OCI-LY1 (cell line): ENCODE measurements around the gene MYG1.

Source experiments
- H2AFZ ChIP-seq: fragments of 200-600 bp; sonication (generic), shearing (Covaris generic); 2 replicates; pipeline ENCODE4 v1.6.0; 2014; ENCODE audit warnings: antibody characterized with exemption, mild to moderate bottlenecking, low read length
- H3F3A ChIP-seq: fragments of 200-600 bp; sonication (generic), shearing (Covaris generic); 2 replicates; pipeline ENCODE4 v1.6.0; 2014; ENCODE audit warnings: mild to moderate bottlenecking, antibody characterized with exemption, low read length, moderate library complexity; ENCODE audit not compliant: insufficient read depth
- H3K27ac ChIP-seq: fragments of 200-600 bp; sonication (generic); 2 replicates; pipeline ENCODE4 v1.5.1; 2014; ENCODE audit warnings: low read length, mixed run types, mild to moderate bottlenecking, low read depth; ENCODE audit not compliant: poor library complexity, severe bottlenecking
- H3K27me3 ChIP-seq: fragments of 200-600 bp; sonication (generic); 2 replicates; pipeline ENCODE4 v1.6.0; 2014; ENCODE audit warnings: antibody characterized with exemption, mild to moderate bottlenecking, low read length, moderate library complexity; ENCODE audit not compliant: insufficient read depth
- H3K36me3 ChIP-seq: fragments of 200-600 bp; sonication (generic); 2 replicates; pipeline ENCODE4 v1.6.1; 2014; ENCODE audit warnings: mild to moderate bottlenecking, antibody characterized with exemption, low read length, moderate library complexity, mixed read lengths; ENCODE audit not compliant: insufficient read depth
- H3K4me1 ChIP-seq: fragments of 200-600 bp; sonication (generic); 2 replicates; pipeline ENCODE4 v1.5.1; 2014; ENCODE audit warnings: mild to moderate bottlenecking, low read length, moderate library complexity; ENCODE audit not compliant: insufficient read depth, severe bottlenecking
- H3K4me2 ChIP-seq: fragments of 200-600 bp; sonication (generic), shearing (Covaris generic); 2 replicates; pipeline ENCODE4 v1.6.1; 2014; ENCODE audit warnings: low read length
- H3K4me3 ChIP-seq: fragments of 200-600 bp; sonication (generic); 2 replicates; pipeline ENCODE4 v1.5.1; 2014; ENCODE audit warnings: low read length, low read depth, mild to moderate bottlenecking, mixed read lengths; ENCODE audit not compliant: poor library complexity, severe bottlenecking
- H3K79me2 ChIP-seq: fragments of 200-600 bp; shearing (Covaris generic); 2 replicates; pipeline ENCODE4 v1.6.1; 2016; ENCODE audit warnings: mixed run types, low read length, mixed read lengths; ENCODE audit not compliant: insufficient read depth
- H3K9ac ChIP-seq: fragments of 200-600 bp; sonication (generic), shearing (Covaris generic); 2 replicates; pipeline ENCODE4 v1.6.1; 2014; ENCODE audit warnings: mild to moderate bottlenecking, low read length, mixed read lengths
- H3K9me2 ChIP-seq: fragments of 200-600 bp; sonication (generic), shearing (Covaris generic); 2 replicates; pipeline ENCODE4 v1.6.1; 2014; ENCODE audit warnings: low read depth, mild to moderate bottlenecking, low read length, mixed read lengths
- H3K9me3 ChIP-seq: fragments of 200-600 bp; shearing (Covaris generic); 2 replicates; pipeline ENCODE4 v1.6.1; 2014; ENCODE audit warnings: low read length, mixed read lengths
- H4K20me1 ChIP-seq: fragments of 200-600 bp; sonication (generic), shearing (Covaris generic); 2 replicates; pipeline ENCODE4 v1.6.0; 2016; ENCODE audit warnings: mild to moderate bottlenecking, low read length; ENCODE audit not compliant: insufficient read depth
- EZH2 ChIP-seq: fragments of 200-600 bp; sonication (generic), shearing (Covaris generic); IDR thresholded peaks from 2 replicates; pipeline ENCODE4 v1.8.0; 2017; ENCODE audit warnings: borderline replicate concordance, mixed run types, mild to moderate bottlenecking, antibody characterized with exemption, low read length, moderate library complexity, mixed read lengths
- TF ChIP-seq, protein P1 (sequence below): fragments of 200-600 bp; sonication (generic), shearing (Covaris generic); IDR thresholded peaks from 2 replicates; pipeline ENCODE4 v1.5.1; 2017; ENCODE audit warnings: mild to moderate bottlenecking, antibody characterized with exemption, low read length, moderate library complexity, mixed read lengths

MYG1 gene

DNA sequence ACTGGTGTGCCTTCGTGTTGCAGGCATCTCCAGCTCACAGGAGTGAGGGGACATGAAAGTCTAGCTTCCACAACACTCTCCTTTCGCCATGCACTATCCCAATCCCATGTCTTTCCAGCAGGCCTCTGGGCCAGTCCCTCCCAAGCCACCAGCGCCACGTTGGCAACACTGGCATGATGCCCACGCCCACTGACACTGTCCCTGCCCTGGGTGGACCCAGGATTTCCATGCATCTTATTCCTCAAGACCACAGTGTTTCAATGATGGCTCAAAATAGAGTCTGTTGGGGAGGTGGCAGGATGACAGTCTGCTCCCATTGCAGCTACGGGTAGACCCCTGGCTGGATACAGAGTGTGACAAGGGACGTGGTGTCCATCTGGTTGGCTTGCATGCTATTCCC lies 34.4 kb downstream of the MYG1 start:
- no peak overlapping the region for H3K27ac ChIP-seq
- no peak overlapping the region for H3K4me2 ChIP-seq
- no peak overlapping the region for H3K4me3 ChIP-seq
- no peaks in the 10 kb centered on the region for H3K36me3 ChIP-seq
- TF ChIP-seq EZH2, result no peak
- TF ChIP-seq, protein P1, sequence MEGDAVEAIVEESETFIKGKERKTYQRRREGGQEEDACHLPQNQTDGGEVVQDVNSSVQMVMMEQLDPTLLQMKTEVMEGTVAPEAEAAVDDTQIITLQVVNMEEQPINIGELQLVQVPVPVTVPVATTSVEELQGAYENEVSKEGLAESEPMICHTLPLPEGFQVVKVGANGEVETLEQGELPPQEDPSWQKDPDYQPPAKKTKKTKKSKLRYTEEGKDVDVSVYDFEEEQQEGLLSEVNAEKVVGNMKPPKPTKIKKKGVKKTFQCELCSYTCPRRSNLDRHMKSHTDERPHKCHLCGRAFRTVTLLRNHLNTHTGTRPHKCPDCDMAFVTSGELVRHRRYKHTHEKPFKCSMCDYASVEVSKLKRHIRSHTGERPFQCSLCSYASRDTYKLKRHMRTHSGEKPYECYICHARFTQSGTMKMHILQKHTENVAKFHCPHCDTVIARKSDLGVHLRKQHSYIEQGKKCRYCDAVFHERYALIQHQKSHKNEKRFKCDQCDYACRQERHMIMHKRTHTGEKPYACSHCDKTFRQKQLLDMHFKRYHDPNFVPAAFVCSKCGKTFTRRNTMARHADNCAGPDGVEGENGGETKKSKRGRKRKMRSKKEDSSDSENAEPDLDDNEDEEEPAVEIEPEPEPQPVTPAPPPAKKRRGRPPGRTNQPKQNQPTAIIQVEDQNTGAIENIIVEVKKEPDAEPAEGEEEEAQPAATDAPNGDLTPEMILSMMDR, result no peak
- peaks cover 21% of the 10 kb centered on the region for H3K27me3 ChIP-seq
- H4K20me1 ChIP-seq, result no peaks in the 10 kb centered on the region
- no peaks in the 10 kb centered on the region for H3K79me2 ChIP-seq
- H3K4me1 ChIP-seq, result no peaks in the 10 kb centered on the region
- H3K9ac ChIP-seq, result no peak overlapping the region
- H2AFZ ChIP-seq, result no peak overlapping the region
- H3K9me3 ChIP-seq, result no peaks in the 10 kb centered on the region
- H3F3A ChIP-seq, result no peaks in the 10 kb centered on the region
- no peaks in the 10 kb centered on the region for H3K9me2 ChIP-seq

- Histone ChIP-seq H4K20me1 (no peaks in the 10 kb centered on the region), H3K36me3 (no peaks in the 10 kb centered on the region), H3K79me2 (no peaks in the 10 kb centered on the region), H3K4me1 (no peaks in the 10 kb centered on the region), H3K9ac (no peak overlapping the region), H3K4me2 (no peak overlapping the region), H3K9me2 (no peaks in the 10 kb centered on the region), H2AFZ (no peak overlapping the region), H3K27me3 (peaks cover 21% of the 10 kb centered on the region), H3K9me3 (no peaks in the 10 kb centered on the region), H3K4me3 (no peak overlapping the region), H3F3A (no peaks in the 10 kb centered on the region), H3K27ac (no peak overlapping the region)
- TF ChIP-seq, protein P1, result no peak
- no peak for TF ChIP-seq EZH2
Observed at GRCh38 chr12:53334822-53335221, 35.3 kb downstream of the MYG1 start.

GRCh38 chr12:53336181-53336681 lies 36.7 kb downstream of the MYG1 start, which contains the start of gene SP7:
Gene SP7, minus strand, starts transcription at chr12:53336354. Its CDS starts 708 bp downstream, at chr12:53335646.
- H3K9ac ChIP-seq, result no peak within 1 kb of the TSS
- H2AFZ ChIP-seq, result no peak within 1 kb of the TSS
- no peak within 1 kb of the TSS for H3K4me3 ChIP-seq

More at GRCh38 chr12:53336181-53336681, 36.7 kb downstream of the MYG1 start, which contains the start of gene SP7:
- Histone ChIP-seq H3K9me3 (no peaks in the 10 kb centered on the region), H3K4me2 (no peak within 1 kb of the TSS), H3K79me2 (no peaks in the 10 kb centered on the region), H3K4me1 (no peaks in the 10 kb centered on the region), H3K27me3 (peaks cover 21% of the 10 kb centered on the region), H3K9me2 (no peaks in the 10 kb centered on the region), H3K36me3 (no peaks in the 10 kb centered on the region), H3F3A (no peaks in the 10 kb centered on the region), H3K27ac (no peak within 1 kb of the TSS), H4K20me1 (no peaks in the 10 kb centered on the region)
- TF ChIP-seq, protein P1, result no peak
- no peak for TF ChIP-seq EZH2
